HS-27A (cell line): ENCODE results near the gene CSGALNACT2.

Experiments
- DNase-seq: peaks from one replicate; pipeline ENCODE4 v3.0.0-alpha.2; 2012; ENCODE audit warnings: low read depth, missing footprints

The CSGALNACT2 gene

GRCh38 chr10:43113201-43114087, 24.8 kb upstream of the CSGALNACT2 start:
- no peak for DNase-seq

GRCh38 chr10:43114088-43114742, 24.0 kb upstream of the CSGALNACT2 start:
- DNase-seq, result no peak

- no peak for DNase-seq
Measured at GRCh38 chr10:43114743-43115611, 23.3 kb upstream of the CSGALNACT2 start.

GRCh38 chr10:43115881-43116595, 22.2 kb upstream of the CSGALNACT2 start:
- no peak for DNase-seq

- no peak for DNase-seq
Measured at GRCh38 chr10:43116596-43116995, 21.6 kb upstream of the CSGALNACT2 start.

- no peak for DNase-seq
Measured at GRCh38 chr10:43117031-43117776, 21.0 kb upstream of the CSGALNACT2 start.

GRCh38 chr10:43117777-43118583, 20.3 kb upstream of the CSGALNACT2 start:
- no peak for DNase-seq

- no peak for DNase-seq
Measured at GRCh38 chr10:43118631-43119415, 19.4 kb upstream of the CSGALNACT2 start.

GRCh38 chr10:43119416-43120115, 18.7 kb upstream of the CSGALNACT2 start:
- no peak for DNase-seq

- no peak for DNase-seq
Measured at GRCh38 chr10:43120116-43120928, 17.9 kb upstream of the CSGALNACT2 start.

- no peak for DNase-seq
Measured at GRCh38 chr10:43120929-43121314, 17.3 kb upstream of the CSGALNACT2 start.

GRCh38 chr10:43121444-43121843, 16.8 kb upstream of the CSGALNACT2 start:
- no peak for DNase-seq

GRCh38 chr10:43122096-43122495, 16.1 kb upstream of the CSGALNACT2 start:
- no peak for DNase-seq

- no peak for DNase-seq
Measured at GRCh38 chr10:43122826-43123225, 15.4 kb upstream of the CSGALNACT2 start.

- DNase-seq, result no peak
Measured at GRCh38 chr10:43123361-43124093, 14.7 kb upstream of the CSGALNACT2 start.

GRCh38 chr10:43124094-43124521, 14.1 kb upstream of the CSGALNACT2 start:
- no peak for DNase-seq
